GM12801 (cell line): ENCODE results near the gene ANKS1A.

Experiments used
- TF ChIP-seq, protein P1 (sequence below): IDR thresholded peaks from one replicate; pipeline ENCODE4 v1.5.1; 2011; ENCODE audit warnings: control low read depth; ENCODE audit not compliant: insufficient read length; ENCODE audit errors: extremely low read depth

ANKS1A gene

DNA sequence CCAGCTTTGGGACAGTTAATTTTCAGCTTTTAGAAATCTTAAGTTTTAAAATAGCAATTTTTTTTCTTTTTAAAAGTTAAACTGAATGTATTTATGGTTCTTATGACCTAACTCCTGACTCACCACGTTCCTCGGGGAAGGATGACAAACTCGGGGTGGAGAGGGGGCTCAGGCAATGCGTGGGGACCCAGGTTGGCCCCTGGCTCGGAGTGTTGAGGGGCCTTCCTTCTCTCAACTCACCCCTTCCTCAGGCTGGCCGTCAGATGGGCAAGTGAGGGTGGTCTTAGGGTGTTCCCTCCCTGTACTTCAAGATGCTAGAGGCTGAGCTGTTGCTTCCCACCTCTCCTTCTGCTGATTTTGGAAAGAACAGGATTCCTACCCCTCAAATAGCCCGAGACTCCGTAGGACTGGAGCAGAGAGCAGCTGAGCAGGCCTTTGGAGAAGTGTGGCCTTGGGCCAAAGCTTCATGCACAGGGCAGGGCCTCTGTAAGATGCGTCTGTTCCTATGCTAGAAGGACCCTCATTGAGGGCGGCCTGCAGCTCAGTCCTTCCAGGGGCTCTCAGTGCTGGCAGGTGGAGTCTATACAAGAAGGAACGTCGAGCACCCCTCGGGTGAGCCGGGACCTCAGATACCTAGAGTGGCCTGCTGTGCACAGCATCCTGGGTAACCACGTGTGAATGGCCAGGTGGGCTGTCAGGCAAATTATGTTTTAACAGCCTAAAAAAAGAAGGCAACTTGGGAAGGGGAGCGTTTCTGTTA is 172.8 kb downstream of the ANKS1A start:
- TF ChIP-seq, protein P1, sequence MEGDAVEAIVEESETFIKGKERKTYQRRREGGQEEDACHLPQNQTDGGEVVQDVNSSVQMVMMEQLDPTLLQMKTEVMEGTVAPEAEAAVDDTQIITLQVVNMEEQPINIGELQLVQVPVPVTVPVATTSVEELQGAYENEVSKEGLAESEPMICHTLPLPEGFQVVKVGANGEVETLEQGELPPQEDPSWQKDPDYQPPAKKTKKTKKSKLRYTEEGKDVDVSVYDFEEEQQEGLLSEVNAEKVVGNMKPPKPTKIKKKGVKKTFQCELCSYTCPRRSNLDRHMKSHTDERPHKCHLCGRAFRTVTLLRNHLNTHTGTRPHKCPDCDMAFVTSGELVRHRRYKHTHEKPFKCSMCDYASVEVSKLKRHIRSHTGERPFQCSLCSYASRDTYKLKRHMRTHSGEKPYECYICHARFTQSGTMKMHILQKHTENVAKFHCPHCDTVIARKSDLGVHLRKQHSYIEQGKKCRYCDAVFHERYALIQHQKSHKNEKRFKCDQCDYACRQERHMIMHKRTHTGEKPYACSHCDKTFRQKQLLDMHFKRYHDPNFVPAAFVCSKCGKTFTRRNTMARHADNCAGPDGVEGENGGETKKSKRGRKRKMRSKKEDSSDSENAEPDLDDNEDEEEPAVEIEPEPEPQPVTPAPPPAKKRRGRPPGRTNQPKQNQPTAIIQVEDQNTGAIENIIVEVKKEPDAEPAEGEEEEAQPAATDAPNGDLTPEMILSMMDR = no peak

DNA sequence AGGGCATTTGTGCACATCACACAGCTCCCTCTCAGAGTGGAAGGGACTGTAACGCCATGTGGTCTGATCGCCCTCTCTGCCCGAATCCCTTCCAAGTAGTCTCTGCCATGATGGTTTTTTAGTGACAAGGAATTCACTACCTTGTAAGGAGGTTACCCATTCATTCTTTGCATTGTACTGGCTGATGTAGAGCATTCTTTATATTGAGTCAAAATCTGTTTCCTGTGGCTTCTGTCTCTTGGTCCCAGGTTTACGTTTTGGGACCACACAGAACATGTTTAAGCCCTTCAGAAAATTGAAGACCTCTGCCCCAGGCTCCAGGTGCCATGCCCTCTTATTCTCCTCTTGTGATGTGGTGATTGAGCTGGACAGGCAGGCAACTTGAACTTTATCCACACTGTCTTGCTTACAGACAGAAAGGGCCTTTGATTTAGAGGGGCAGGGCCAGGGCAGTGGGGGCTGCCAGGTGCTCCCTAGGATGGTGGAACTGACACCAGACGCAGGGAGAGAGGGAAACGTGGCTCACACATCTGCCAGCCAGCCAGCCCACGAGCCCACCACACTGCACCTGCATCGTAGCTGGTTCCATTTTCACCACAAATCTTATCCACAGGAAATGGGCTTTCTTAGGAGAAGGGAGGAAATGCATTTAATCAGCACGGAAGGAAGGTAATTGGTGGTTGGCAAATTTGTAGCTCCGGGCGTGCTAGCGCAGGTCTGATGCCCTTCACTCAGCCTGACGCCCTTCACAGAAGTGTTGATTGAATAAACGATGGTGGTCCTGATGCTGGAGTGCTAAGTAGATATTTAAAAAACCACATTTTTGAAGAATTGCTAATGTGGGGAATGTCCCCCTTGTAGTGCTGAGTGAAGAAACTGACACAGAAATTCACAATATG is 173.9 kb downstream of the ANKS1A start:
- TF ChIP-seq, protein P1 = no peak

DNA sequence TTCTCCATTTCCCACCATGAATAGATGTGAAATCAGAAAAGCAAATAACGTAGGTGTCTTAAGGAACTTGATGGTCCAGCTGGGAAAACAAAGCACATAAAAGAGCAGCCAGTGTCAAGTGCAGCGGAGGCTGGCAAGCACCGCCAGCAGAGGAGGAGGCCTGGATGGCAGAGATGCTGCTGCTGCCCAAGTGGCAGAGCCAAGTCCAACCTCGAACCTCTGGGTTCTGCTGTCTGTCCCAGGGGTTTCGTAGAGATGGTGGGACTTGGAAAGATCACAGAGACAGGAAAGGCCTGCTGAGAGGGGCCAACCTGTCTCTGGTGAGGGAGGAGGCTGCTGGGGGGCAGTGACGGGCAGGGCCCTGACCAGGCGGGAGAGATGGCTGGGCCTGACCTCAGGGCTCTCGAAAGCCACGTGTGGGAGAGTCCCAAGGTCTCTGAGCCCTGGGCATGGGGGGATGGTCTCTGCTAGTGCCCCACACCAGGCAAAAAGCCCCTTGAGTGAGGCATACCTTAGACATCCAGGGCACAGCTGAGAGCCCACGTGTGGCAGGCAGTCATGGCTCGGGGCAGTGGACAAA is 174.7 kb downstream of the ANKS1A start:
- TF ChIP-seq, protein P1 = no peak

DNA sequence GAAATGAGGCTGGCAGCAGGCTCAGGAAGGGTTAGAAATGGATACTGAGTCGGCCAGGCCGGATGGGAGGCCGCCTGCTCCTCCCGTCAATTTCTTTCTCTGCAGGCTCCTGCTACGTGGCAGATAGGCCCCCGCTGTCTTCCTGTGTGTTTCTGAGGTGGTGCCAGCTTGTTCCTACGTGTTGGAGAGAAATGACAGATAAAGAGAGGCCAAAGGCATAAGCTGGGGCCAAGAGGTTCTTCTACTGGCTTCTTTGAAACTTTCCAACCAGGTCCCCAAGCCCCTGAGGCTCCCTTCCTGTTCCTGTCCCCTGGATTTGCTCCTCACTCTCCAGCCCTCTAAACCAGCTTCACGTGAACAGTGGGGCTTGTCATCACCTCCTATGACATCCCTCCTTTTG is 175.2 kb downstream of the ANKS1A start:
- TF ChIP-seq, protein P1 = no peak

DNA sequence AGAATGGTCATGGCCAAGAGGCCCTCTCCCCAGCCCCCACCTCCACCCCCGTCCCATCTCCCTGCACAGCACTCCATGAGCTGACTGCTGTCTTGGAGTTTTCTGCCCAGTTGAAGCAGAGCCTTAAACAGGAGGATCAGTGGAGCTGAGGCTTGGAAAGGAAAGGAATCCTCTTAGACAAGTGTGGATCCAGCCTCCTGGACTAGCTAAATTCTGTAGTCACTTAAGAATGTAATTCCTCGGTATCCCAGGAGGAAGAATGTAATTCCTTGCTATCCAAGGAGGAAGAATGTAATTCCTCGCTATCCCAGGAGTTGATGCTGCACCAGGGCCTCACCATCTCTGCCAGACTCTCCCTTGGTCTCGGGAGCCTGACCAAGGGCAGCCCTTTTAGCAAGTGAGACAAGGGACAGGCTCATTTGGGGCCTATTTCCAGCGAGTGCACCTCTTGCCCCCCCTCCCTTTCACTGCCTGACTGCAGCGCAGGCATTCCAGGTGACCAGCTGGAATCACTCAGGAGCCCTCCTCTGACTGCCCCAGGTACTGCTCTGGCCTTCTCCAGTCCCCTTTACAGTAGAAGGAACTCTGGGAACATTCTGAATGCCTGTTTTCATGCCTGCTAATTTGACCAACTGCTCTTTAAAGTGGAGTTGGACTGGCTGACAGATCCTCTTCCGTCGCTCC is 175.8 kb downstream of the ANKS1A start:
- TF ChIP-seq, protein P1 = no peak

DNA sequence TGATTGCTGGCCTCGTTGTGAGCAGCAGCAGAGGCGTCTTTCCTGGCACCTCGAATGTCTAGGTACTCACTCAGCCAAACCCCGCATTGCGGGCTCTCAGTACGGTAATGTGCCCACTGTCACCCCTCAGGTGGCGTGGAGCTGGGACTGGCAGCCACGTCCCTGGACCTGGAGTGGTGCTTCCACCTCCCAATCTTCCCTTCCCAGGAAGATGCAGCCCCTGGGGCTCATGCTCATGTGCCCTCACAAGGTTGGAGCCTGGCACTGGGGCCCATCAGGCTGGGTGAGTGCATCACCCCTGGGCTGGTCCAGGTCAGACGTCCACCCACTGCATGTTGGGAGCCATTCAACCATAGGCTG is 176.4 kb downstream of the ANKS1A start:
- TF ChIP-seq, protein P1 = no peak

DNA sequence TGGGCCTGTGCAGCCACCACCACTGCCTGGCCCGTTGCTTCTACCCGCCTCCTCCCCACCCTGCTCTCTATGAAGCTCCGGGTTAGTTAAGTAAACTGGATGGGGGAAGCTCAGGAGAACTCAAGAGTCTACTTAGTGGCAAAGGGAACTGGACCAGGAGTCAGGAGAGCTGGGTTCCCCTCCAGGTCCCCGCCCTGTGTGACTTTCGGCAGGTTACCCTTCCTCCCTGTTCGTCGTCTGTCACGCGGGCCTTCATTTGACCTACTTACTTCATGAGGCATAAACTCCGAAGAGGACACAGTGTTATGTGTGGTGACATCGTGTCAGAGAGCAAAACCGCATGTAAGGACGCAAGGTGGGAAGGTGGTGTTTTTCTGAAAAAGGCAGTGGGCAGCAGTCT is 176.8 kb downstream of the ANKS1A start:
- TF ChIP-seq, protein P1 = no peak
